Lower lobe of right lung (tissue), 2 donors: Measurements from ENCODE around the gene PAOX. TPM values are rescaled to one million over a fixed set of nuclear protein-coding genes. Genes with fewer than 3 reads are reported as not detected.
"Not testable (repeated sequence)": the region's sequence is repeated elsewhere in the genome, so short reads cannot be mapped to it uniquely, and the experiment has no call there.

Source experiments
- ATAC-seq, 2 donors: fragments of 200-7000 bp; cut with Tn5 transposase; one replicate each; pipeline ENCODE4 v1.9.1; 2020 to 2022; ENCODE audit warnings: mild to moderate bottlenecking in 2 of 2, moderate library complexity in 2 of 2
- DNase-seq: peaks from one replicate; pipeline ENCODE4 v3.0.0-alpha.2; 2020
- H3K27ac ChIP-seq: fragments of 200-600 bp; one replicate; pipeline ENCODE4 v1.8.0; 2022
- H3K27me3 ChIP-seq: fragments of 200-600 bp; one replicate; pipeline ENCODE4 v1.8.0; 2022; ENCODE audit warnings: low read depth
- H3K36me3 ChIP-seq: fragments of 200-600 bp; one replicate; pipeline ENCODE4 v1.8.0; 2022; ENCODE audit warnings: mild to moderate bottlenecking
- H3K4me1 ChIP-seq: fragments of 200-600 bp; one replicate; pipeline ENCODE4 v1.8.0; 2022
- H3K4me3 ChIP-seq: fragments of 200-600 bp; one replicate; pipeline ENCODE4 v1.8.0; 2022; ENCODE audit warnings: mild to moderate bottlenecking
- H3K9me3 ChIP-seq: fragments of 200-600 bp; one replicate; pipeline ENCODE4 v1.8.0; 2022
- intact Hi-C: fragments of 100-400 bp; cut with DNase I; formaldehyde crosslinking; loops from one replicate; pipeline ENCODE4 v1.11.0; 2022
- total RNA-seq: library from RNA; stranded (reverse); fragmentation: NEBNext Ultra II Directional; extraction: Animal tissue kit (Norgen Biotek cat#: 25700); gene quantifications from one replicate; pipeline ENCODE4 v1.2.1, GENCODE V29; 2021
- TF ChIP-seq, protein P1 (sequence below): fragments of 200-600 bp; IDR thresholded peaks from one replicate; pipeline ENCODE4 v1.8.0; 2022; ENCODE audit warnings: antibody characterized with exemption, mild to moderate bottlenecking
- donor health status: DM: no; HTN: yes; CAD: no; lungs with severe emphysema.

Gene PAOX
- total RNA-seq, 1 donor from 2014 or later, result 6.9 TPM

DNA sequence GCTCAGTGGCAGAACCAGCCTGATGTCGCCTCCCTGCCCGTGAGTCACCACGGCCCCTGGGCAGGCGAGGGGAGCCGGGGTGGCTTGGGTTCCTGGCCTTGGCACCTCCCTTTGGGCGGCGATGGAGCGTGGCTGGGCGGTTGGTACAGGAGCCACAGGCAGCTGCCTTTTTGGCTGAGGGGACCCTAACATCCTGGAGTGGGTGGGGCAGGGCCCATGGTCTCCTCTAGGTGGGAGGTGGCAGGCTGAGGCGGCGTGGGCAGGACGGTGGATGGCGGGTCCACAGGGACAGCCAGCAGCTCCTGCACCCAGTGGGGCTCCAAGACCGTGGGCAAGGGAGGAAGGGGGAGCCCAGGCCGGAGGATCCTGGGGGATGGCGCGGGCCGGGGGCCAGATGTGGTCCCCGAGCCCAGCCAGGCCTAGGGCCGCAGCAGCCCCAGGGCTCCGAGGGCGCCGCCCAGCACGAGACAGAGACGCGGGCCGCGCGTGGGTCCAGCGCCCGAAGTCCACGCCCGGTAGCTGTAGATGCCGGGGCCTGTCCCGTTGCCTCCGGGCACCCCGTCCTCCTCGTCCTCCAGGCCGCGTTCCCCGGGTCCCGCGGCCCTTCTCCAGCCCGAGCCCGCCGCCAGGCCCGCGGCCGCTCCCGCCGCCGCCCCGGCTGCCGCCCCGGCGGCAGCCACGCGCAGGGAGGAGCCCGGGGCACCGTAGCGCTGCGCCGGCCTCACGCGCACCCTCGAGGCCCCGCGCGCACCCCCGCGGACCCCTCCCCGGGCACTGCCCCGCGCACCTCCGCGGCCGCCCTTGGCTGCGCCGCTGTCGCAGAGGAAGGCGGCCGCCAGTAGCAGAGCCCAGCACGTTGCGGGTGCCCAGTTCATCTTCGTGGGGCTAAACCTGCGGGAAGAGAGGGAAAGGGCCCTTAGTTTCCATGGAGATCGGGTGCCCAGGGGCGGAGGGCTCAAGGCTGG is 44.0 kb downstream of the PAOX start:
- H3K27me3 ChIP-seq, result no peaks in the 10 kb centered on the region
- H3K9me3 ChIP-seq, result no peaks in the 10 kb centered on the region
- peak; percentile 41 for DNase-seq
- H3K36me3 ChIP-seq, result peaks cover 24% of the 10 kb centered on the region
- TF ChIP-seq, protein P1, sequence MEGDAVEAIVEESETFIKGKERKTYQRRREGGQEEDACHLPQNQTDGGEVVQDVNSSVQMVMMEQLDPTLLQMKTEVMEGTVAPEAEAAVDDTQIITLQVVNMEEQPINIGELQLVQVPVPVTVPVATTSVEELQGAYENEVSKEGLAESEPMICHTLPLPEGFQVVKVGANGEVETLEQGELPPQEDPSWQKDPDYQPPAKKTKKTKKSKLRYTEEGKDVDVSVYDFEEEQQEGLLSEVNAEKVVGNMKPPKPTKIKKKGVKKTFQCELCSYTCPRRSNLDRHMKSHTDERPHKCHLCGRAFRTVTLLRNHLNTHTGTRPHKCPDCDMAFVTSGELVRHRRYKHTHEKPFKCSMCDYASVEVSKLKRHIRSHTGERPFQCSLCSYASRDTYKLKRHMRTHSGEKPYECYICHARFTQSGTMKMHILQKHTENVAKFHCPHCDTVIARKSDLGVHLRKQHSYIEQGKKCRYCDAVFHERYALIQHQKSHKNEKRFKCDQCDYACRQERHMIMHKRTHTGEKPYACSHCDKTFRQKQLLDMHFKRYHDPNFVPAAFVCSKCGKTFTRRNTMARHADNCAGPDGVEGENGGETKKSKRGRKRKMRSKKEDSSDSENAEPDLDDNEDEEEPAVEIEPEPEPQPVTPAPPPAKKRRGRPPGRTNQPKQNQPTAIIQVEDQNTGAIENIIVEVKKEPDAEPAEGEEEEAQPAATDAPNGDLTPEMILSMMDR, result no peak
- no peak overlapping the region for H3K27ac ChIP-seq
- peak; percentile 5 to 37 for ATAC-seq
- H3K4me1 ChIP-seq, result no peaks in the 10 kb centered on the region
- intact Hi-C loops, result no loop called here
- H3K4me3 ChIP-seq, result no peak overlapping the region

DNA sequence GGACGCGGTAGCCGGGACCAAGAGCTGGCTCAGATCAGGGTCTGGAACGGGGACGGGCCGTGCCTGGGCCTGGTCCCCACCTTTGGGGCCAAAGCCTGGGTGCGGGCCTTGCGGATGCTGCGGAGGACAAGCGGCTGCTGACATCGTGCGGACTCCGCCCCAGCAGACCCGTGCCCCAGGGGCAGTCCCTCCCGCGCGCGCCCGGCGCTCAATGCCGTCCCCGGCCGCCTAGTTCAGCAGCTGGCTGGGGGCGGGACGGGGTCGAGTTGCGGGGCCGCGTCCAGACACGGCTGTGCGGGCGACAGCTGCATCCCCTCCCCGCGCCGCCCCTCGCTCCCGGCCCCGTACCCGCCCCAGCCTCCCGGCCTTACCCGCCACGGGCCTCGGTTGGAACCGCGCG is 45.0 kb downstream of the PAOX start:
- H3K9me3 ChIP-seq, H3K4me3 ChIP-seq, H3K27ac ChIP-seq, DNase-seq, H3K27me3 ChIP-seq, intact Hi-C loops, H3K4me1 ChIP-seq: not testable (repeated sequence)
- peaks cover 17% of the 10 kb centered on the region for H3K36me3 ChIP-seq
- peak in 1 of 2 donors; percentile 20 for ATAC-seq

DNA sequence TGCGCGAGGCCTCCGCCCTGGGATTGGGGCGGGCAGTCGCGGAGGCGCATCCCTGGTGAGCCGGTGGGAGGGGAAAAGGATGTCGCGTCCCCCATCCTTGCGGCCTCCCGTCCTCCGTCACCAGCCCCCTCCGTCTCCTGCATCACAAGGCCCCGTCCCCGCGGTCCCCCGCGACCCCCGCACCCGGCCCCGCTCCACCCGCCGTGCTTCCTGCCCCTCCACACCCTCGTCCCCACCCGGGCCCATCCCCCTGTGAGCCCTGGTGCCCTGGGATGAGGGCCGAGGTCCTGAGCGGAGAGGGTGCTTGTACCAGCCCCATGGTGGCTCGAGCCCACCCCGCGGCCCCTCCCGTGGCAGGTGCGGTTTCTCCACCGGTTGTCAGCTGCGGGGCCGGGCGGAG is 45.5 kb downstream of the PAOX start, which contains the start of gene SPRN:
Gene SPRN, minus strand, starts transcription at position 25 of the 400 bp plus-strand sequence. CDS start 944 bp downstream, outside the sequence.
- ATAC-seq, result peak; percentile 3 to 16
- H3K9me3 ChIP-seq, H3K27me3 ChIP-seq, H3K4me3 ChIP-seq, H3K4me1 ChIP-seq, H3K27ac ChIP-seq, DNase-seq, intact Hi-C loops: not testable (repeated sequence)
- H3K36me3 ChIP-seq, result peaks cover 12% of the 10 kb centered on the region

DNA sequence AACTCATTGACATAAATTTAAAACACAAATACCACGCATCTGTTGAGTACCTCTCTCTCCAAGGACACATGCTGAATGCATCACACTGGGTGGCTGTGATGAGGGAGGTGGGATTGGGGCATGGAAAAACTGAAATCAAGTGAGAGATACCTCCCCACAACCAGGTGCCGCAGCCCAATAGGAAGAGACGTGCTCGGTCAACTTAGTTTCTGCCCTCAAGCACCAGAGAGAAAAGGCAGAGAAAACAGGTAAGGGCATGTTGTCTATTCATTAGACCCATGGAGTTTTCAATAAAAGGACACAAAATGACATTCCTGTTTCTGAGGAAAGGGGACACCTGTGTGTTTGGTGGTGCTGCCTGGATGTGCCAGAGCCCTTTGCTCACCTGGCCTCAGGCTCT is 50.5 kb downstream of the PAOX start:
- H3K27me3 ChIP-seq, H3K27ac ChIP-seq, intact Hi-C loops, ATAC-seq, H3K36me3 ChIP-seq, H3K9me3 ChIP-seq, H3K4me3 ChIP-seq, H3K4me1 ChIP-seq, DNase-seq: not testable (repeated sequence)

DNA sequence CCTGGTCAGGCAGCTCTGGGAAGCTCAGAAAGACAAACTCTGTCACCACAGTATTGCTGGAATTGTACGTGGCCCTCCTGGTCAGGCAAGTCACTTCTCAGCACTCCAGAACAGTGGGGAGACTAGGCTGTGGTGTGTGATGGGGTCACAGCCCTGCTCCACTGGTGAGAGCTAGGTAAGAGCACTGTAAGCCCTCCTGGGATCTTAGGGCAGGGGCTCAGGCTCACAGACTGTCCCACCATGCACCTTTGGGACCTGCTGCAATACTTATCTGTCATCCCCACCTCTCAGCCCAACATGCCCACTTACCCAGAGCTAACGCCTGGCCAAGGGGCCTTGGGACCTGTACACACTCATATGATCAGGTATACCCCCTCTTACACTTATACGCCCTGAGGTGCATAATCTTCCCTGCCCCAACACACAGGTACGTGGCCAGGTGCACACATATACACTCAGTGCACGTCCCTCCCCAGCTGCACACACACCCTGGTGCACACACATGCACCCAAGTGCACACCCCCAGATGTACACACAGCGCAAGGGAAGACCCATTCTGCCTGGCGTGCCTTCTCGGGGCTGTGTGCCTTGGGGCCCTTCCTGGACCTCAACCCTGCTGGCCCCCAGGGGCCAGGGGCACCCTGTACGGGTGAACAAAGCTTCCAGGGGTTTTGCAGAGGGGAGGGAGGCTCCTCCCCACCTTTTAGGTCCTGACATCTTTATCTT is 53.0 kb downstream of the PAOX start:
- intact Hi-C loops, H3K4me3 ChIP-seq, DNase-seq, H3K36me3 ChIP-seq, H3K9me3 ChIP-seq, H3K27ac ChIP-seq, H3K4me1 ChIP-seq, H3K27me3 ChIP-seq: not testable (repeated sequence)
- ATAC-seq, result peak; percentile 18 to 56

DNA sequence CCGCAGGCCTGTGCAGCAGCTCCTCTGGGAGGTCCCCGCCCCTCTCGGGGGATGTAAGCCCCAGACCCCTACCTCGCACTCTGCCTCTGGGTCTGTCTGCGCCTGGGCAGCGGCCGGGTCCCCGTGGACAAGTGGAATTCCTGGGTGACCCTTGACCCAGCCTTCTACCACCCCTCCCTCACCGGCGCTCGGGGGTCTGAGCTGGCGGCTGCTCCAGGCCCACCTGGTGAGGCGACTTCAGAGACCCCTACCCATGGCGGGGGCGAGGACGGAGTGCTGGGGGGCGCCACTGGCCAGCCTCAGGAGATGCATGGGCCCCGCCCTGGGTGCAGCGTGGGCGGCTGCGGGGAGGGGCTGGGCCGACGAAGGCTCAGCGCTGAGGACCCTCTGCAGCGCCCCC is 53.7 kb downstream of the PAOX start:
- H3K4me1 ChIP-seq, H3K27me3 ChIP-seq, DNase-seq, H3K36me3 ChIP-seq, intact Hi-C loops, H3K27ac ChIP-seq, H3K4me3 ChIP-seq, H3K9me3 ChIP-seq: not testable (repeated sequence)
- ATAC-seq, result peak in 1 of 2 donors; percentile 41

DNA sequence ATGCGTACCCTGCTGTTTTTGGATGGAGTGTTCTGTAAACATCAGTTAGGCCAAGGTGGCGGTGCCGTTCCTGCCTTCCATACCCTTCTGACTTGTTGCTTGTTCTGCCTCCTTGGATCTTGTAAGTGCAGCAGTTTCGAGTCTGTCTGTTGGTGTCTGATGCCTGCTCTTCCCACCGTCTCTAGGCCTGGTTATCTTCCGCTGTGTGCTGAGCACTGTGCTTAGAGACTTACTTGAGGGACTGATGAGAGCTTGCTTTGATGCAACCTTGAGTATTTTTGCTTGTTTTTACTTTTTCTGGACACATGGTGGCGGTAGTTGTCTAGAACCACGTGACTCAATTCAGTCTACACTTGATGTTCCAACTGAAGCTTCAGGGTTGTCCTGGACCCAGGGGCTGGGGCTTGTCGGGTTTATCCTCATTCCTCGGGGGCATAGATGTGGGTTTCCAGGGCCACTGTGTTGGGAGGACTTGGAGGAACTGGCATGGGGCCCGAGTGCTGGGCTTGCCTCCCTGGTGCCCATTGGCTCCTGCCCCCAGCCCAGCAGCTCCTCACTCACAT is 59.7 kb downstream of the PAOX start:
- DNase-seq, result no peak
- intact Hi-C loops, result no loop called here
- peak in 1 of 2 donors; percentile 41 for ATAC-seq

More for the DNA sequence above, 59.7 kb downstream of the PAOX start:
- H3K27me3 ChIP-seq, result no peaks in the 10 kb centered on the region
- H3K4me3 ChIP-seq, result no peak overlapping the region
- no peaks in the 10 kb centered on the region for H3K4me1 ChIP-seq
- H3K36me3 ChIP-seq, result no peaks in the 10 kb centered on the region
- TF ChIP-seq, protein P1, result no peak
- H3K27ac ChIP-seq, result no peak overlapping the region
- H3K9me3 ChIP-seq, result no peaks in the 10 kb centered on the region
